WTC11 (cell line): ENCODE results near the gene IQSEC1. TPM values are rescaled to one million over a fixed set of nuclear protein-coding genes. Genes with fewer than 3 reads are reported as not detected.

Source experiments
- ATAC-seq: fragments of 200-7000 bp; cut with Tn5 transposase; 2 replicates; pipeline ENCODE4 v1.10.0; 2021; ENCODE audit warnings: mild to moderate bottlenecking, moderate library complexity
- CTCF ChIA-PET: fragments of 300-600 bp; sonication (Branson Sonifier 250); formaldehyde crosslinking; loops from one replicate; lab custom pipeline; 2021; ENCODE audit warnings: antibody characterized with exemption; lab: Charles Lee
- POLR2A ChIA-PET: fragments of 350-600 bp; sonication (Branson Sonifier 250); formaldehyde crosslinking; loops from one replicate; lab custom pipeline; 2021; ENCODE audit warnings: antibody characterized with exemption; lab: Charles Lee
- DNase-seq: peaks from one replicate; pipeline ENCODE4 v3.0.0; 2021; ENCODE audit warnings: low spot score
- H3K27ac Mint-ChIP-seq: 2 replicates; pipeline ENCODE4 v1.8.0; 2021; ENCODE audit warnings: mixed read lengths
- H3K27me3 Mint-ChIP-seq: 2 replicates; pipeline ENCODE4 v1.8.0; 2021; ENCODE audit warnings: low read depth, mild to moderate bottlenecking, moderate library complexity, mixed read lengths
- H3K36me3 Mint-ChIP-seq: 2 replicates; pipeline ENCODE4 v1.8.0; 2021; ENCODE audit warnings: mixed read lengths
- H3K4me1 Mint-ChIP-seq: 2 replicates; pipeline ENCODE4 v1.8.0; 2022; ENCODE audit warnings: mixed read lengths
- H3K4me3 Mint-ChIP-seq: 2 replicates; pipeline ENCODE4 v1.8.0; 2021; ENCODE audit warnings: mild to moderate bottlenecking, moderate library complexity, mixed read lengths
- H3K9me3 Mint-ChIP-seq: 2 replicates; pipeline ENCODE4 v1.8.0; 2021; ENCODE audit warnings: mixed read lengths
- AFF4 ChIP-seq: sonication (generic); formaldehyde crosslinking; IDR thresholded peaks from 2 replicates; pipeline ENCODE4 v1.8.1; 2023; ENCODE audit warnings: mild to moderate bottlenecking, missing genetic modification reagents, borderline replicate concordance
- ATF1 ChIP-seq: sonication (generic); formaldehyde crosslinking; IDR thresholded peaks from 2 replicates; pipeline ENCODE4 v1.8.1; 2023; ENCODE audit warnings: mild to moderate bottlenecking, moderate library complexity, missing genetic modification reagents
- CDX4 ChIP-seq: fragments of 250-450 bp; sonication (Bioruptor Pico); IDR thresholded peaks from 2 replicates; pipeline ENCODE4 v1.9.0; 2021; ENCODE audit warnings: moderate library complexity, mild to moderate bottlenecking, inconsistent platforms, borderline replicate concordance
- CREM ChIP-seq: sonication (generic); formaldehyde crosslinking; IDR thresholded peaks from 2 replicates; pipeline ENCODE4 v1.8.1; 2022; ENCODE audit warnings: mild to moderate bottlenecking, missing genetic modification reagents, moderate library complexity
- CTCF ChIP-seq: fragments of 200-600 bp; IDR thresholded peaks from 2 replicates; pipeline ENCODE4 v1.8.0; 2022; ENCODE audit warnings: antibody characterized with exemption
- ESRRA ChIP-seq: sonication (generic); formaldehyde crosslinking; IDR thresholded peaks from 2 replicates; pipeline ENCODE4 v1.8.1; 2022; ENCODE audit warnings: mild to moderate bottlenecking, missing genetic modification reagents, borderline replicate concordance
- IRF2 ChIP-seq: sonication (generic); formaldehyde crosslinking; IDR thresholded peaks from 2 replicates; pipeline ENCODE4 v1.8.0; 2022; ENCODE audit warnings: low read depth, missing genetic modification reagents, borderline replicate concordance
- KAT7 ChIP-seq: sonication (generic); formaldehyde crosslinking; IDR thresholded peaks from 2 replicates; pipeline ENCODE4 v1.8.1; 2023; ENCODE audit warnings: missing genetic modification reagents, mild to moderate bottlenecking, borderline replicate concordance
- NFATC4 ChIP-seq: fragments of 250-450 bp; sonication (Bioruptor Pico); IDR thresholded peaks from 2 replicates; pipeline ENCODE4 v1.9.0; 2021; ENCODE audit warnings: mild to moderate bottlenecking
- NR1H2 ChIP-seq: sonication (generic); formaldehyde crosslinking; IDR thresholded peaks from 2 replicates; pipeline ENCODE4 v1.9.0; 2021; ENCODE audit warnings: mild to moderate bottlenecking, moderate library complexity, missing genetic modification reagents
- NR2C2 ChIP-seq: sonication (generic); formaldehyde crosslinking; IDR thresholded peaks from 2 replicates; pipeline ENCODE4 v1.8.0; 2022; ENCODE audit warnings: mild to moderate bottlenecking, missing genetic modification reagents
- OVOL2 ChIP-seq: fragments of 250-450 bp; sonication (Bioruptor Pico); IDR thresholded peaks from 2 replicates; pipeline ENCODE4 v1.9.0; 2021; ENCODE audit warnings: mild to moderate bottlenecking, borderline replicate concordance
- PRRX2 ChIP-seq: fragments of 250-450 bp; sonication (Bioruptor Pico); IDR thresholded peaks from 2 replicates; pipeline ENCODE4 v1.8.0; 2021; ENCODE audit warnings: mild to moderate bottlenecking
- RORB ChIP-seq: fragments of 250-450 bp; sonication (Bioruptor Pico); IDR thresholded peaks from 2 replicates; pipeline ENCODE4 v1.9.0; 2021; ENCODE audit warnings: mild to moderate bottlenecking
- ZNF263 ChIP-seq: sonication (generic); formaldehyde crosslinking; IDR thresholded peaks from 2 replicates; pipeline ENCODE4 v1.8.1; 2022; ENCODE audit warnings: low read depth, mild to moderate bottlenecking, moderate library complexity, missing genetic modification reagents
- ZNF425 ChIP-seq: fragments of 250-450 bp; sonication (Bioruptor Pico); conservative IDR thresholded peaks from 2 replicates; pipeline ENCODE4 v1.9.0; 2021; ENCODE audit warnings: mild to moderate bottlenecking
- ZNF671 ChIP-seq: fragments of 250-450 bp; sonication (Bioruptor Pico); IDR thresholded peaks from 2 replicates; pipeline ENCODE4 v1.8.0; 2021; ENCODE audit warnings: mild to moderate bottlenecking
- total RNA-seq: library from RNA; stranded (reverse); gene quantifications from 3 replicates; pipeline ENCODE4 v1.2.3, GENCODE V29; 2021

IQSEC1 gene
- total RNA-seq, 1 experiment from 2014 or later = 35.0 TPM

GRCh38 chr3:12868039-12869034 is 204.9 kb downstream of the IQSEC1 start (continued):
- TF ChIP-seq CTCF = peak; percentile 62
- TF ChIP-seq ZNF263 (CRISPR knock-in tag) = no peak
- TF ChIP-seq KAT7 = no peak
- no peak for TF ChIP-seq ESRRA
- TF ChIP-seq ZNF671 = no peak

GRCh38 chr3:12866836-12867235 is 206.4 kb downstream of the IQSEC1 start:
- TF ChIP-seq RORB (CRISPR knock-in tag) (no peak), ZNF671 (no peak), NR2C2 (CRISPR knock-in tag) (no peak), ZNF425 (CRISPR knock-in tag) (no peak), ZNF263 (CRISPR knock-in tag) (no peak), ATF1 (CRISPR knock-in tag) (no peak), NR1H2 (CRISPR knock-in tag) (no peak), IRF2 (CRISPR knock-in tag) (no peak), PRRX2 (CRISPR knock-in tag) (no peak), NFATC4 (CRISPR knock-in tag) (no peak), AFF4 (CRISPR knock-in tag) (no peak)
- Mint-ChIP-seq H3K4me1 (peaks cover 4% of the 10 kb centered on the region), H3K9me3 (peaks cover 9% of the 10 kb centered on the region), H3K27me3 (peaks cover 54% of the 10 kb centered on the region), H3K36me3 (peaks cover 4% of the 10 kb centered on the region), H3K4me3 (no peak overlapping the region), H3K27ac (no peak overlapping the region)
- ATAC-seq = no peak
- ChIA-PET CTCF (interaction anchor here (2.7 to 3.0 kb wide), 2 partner anchors 10 to 21 kb away, joined by 15 to 20 read pairs; no protein-coding TSS in a partner anchor), POLR2A (no interaction called here)
- DNase-seq = no peak

- Mint-ChIP-seq H3K9me3 (peaks cover 9% of the 10 kb centered on the region), H3K36me3 (peaks cover 4% of the 10 kb centered on the region), H3K4me1 (peaks cover 4% of the 10 kb centered on the region), H3K27ac (no peak overlapping the region), H3K27me3 (peaks cover 48% of the 10 kb centered on the region), H3K4me3 (no peak overlapping the region)
- ChIA-PET POLR2A (no interaction called here), CTCF (no interaction called here)
- no peak for DNase-seq
- TF ChIP-seq CREM (CRISPR knock-in tag) (no peak), NFATC4 (CRISPR knock-in tag) (no peak), NR1H2 (CRISPR knock-in tag) (no peak), CDX4 (no peak), ZNF263 (CRISPR knock-in tag) (no peak), OVOL2 (CRISPR knock-in tag) (no peak), ATF1 (CRISPR knock-in tag) (no peak)
- ATAC-seq = no peak
These were observed 208.0 kb downstream of the IQSEC1 start for GRCh38 chr3:12865271-12865670.
